ENCODE results near the gene SHOC2. TPM values are rescaled to one million over a fixed set of nuclear protein-coding genes. Genes with fewer than 3 reads are reported as not detected.

SHOC2 gene
- total and polyA plus RNA-seq, 2 of the 13 experiments (the other 11 are each of a cell fraction or from before 2014, with no cell fraction given): 8.6 to 25.5 TPM

DNA sequence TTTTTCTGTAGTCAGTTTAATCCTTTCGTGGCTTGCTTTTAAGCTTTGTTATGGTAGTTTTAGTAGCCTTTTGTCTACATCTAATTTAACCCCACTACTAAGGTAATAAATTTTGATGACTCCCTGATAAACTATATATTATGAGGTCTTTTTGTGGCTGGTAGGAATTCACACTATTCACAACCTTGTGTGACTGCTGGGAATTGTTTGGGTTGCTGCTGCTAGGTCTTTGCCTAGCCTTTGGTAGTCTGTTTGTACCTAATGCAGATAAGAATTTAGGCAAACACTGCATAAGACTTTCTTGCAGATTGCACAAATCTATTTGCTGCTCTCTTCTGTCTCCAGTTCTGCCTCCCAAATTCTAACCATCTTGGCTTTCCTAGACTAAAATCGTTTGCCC lies 58.3 kb downstream of the SHOC2 start (continued):
- TF ChIP-seq, protein P1, sequence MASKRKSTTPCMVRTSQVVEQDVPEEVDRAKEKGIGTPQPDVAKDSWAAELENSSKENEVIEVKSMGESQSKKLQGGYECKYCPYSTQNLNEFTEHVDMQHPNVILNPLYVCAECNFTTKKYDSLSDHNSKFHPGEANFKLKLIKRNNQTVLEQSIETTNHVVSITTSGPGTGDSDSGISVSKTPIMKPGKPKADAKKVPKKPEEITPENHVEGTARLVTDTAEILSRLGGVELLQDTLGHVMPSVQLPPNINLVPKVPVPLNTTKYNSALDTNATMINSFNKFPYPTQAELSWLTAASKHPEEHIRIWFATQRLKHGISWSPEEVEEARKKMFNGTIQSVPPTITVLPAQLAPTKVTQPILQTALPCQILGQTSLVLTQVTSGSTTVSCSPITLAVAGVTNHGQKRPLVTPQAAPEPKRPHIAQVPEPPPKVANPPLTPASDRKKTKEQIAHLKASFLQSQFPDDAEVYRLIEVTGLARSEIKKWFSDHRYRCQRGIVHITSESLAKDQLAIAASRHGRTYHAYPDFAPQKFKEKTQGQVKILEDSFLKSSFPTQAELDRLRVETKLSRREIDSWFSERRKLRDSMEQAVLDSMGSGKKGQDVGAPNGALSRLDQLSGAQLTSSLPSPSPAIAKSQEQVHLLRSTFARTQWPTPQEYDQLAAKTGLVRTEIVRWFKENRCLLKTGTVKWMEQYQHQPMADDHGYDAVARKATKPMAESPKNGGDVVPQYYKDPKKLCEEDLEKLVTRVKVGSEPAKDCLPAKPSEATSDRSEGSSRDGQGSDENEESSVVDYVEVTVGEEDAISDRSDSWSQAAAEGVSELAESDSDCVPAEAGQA (IDR thresholded peaks at IDR 0.05; ENCODE audit: low read depth): no peak
- TF ChIP-seq, protein P1 (CRISPR knock-in tag; IDR thresholded peaks at IDR 0.05; ENCODE audit: borderline replicate concordance): no peak
- TF ChIP-seq, protein P2, sequence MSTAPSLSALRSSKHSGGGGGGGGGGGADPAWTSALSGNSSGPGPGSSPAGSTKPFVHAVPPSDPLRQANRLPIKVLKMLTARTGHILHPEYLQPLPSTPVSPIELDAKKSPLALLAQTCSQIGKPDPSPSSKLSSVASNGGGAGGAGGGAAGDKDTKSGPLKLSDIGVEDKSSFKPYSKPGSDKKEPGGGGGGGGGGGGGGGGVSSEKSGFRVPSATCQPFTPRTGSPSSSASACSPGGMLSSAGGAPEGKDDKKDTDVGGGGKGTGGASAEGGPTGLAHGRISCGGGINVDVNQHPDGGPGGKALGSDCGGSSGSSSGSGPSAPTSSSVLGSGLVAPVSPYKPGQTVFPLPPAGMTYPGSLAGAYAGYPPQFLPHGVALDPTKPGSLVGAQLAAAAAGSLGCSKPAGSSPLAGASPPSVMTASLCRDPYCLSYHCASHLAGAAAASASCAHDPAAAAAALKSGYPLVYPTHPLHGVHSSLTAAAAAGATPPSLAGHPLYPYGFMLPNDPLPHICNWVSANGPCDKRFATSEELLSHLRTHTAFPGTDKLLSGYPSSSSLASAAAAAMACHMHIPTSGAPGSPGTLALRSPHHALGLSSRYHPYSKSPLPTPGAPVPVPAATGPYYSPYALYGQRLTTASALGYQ (CRISPR knock-in tag; IDR thresholded peaks at IDR 0.05): no peak
- TF ChIP-seq, protein P3, sequence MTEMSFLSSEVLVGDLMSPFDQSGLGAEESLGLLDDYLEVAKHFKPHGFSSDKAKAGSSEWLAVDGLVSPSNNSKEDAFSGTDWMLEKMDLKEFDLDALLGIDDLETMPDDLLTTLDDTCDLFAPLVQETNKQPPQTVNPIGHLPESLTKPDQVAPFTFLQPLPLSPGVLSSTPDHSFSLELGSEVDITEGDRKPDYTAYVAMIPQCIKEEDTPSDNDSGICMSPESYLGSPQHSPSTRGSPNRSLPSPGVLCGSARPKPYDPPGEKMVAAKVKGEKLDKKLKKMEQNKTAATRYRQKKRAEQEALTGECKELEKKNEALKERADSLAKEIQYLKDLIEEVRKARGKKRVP (CRISPR knock-in tag; IDR thresholded peaks at IDR 0.05): no peak
- no peak for TF ChIP-seq NONO (IDR thresholded peaks at IDR 0.05)
- TF ChIP-seq NONO (CRISPR knock-in tag; conservative IDR thresholded peaks at IDR 0.05): no peak
- TF ChIP-seq ZNF335 (CRISPR knock-in tag; IDR thresholded peaks at IDR 0.05): no peak
- no peak for TF ChIP-seq ZBTB20 (CRISPR knock-in tag; IDR thresholded peaks at IDR 0.05; ENCODE audit: borderline replicate concordance, low read depth)
